HEK293 (cell line): ENCODE results near the gene OMA1.
A peak's percentile ranks its signal among the peaks of the same experiment; 100 is the strongest.

Experiments
- GLIS2 ChIP-seq: fragments of 450-650 bp; formaldehyde crosslinking; IDR thresholded peaks from 2 replicates; pipeline ENCODE4 v1.5.1; 2016; ENCODE audit warnings: missing biosample characterization, missing genetic modification characterization
- HOXC10 ChIP-seq: sonication (generic); formaldehyde crosslinking; IDR thresholded peaks from 2 replicates; pipeline ENCODE4 v1.8.1; 2023; ENCODE audit warnings: mild to moderate bottlenecking, missing genetic modification reagents
- MEIS1 ChIP-seq: sonication (generic); formaldehyde crosslinking; IDR thresholded peaks from 2 replicates; pipeline ENCODE4 v1.8.1; 2022; ENCODE audit warnings: missing genetic modification reagents, mild to moderate bottlenecking, borderline replicate concordance
- SCRT1 ChIP-seq: fragments of 450-650 bp; formaldehyde crosslinking; IDR thresholded peaks from 2 replicates; pipeline ENCODE4 v1.5.1; 2016; ENCODE audit warnings: missing biosample characterization, missing genetic modification characterization, borderline replicate concordance
- SP7 ChIP-seq: fragments of 450-650 bp; formaldehyde crosslinking; IDR thresholded peaks from 2 replicates; pipeline ENCODE4 v1.5.1; 2016; ENCODE audit warnings: missing biosample characterization, missing genetic modification characterization
- ZBTB11 ChIP-seq: fragments of 450-650 bp; formaldehyde crosslinking; conservative IDR thresholded peaks from 2 replicates; pipeline ENCODE4 v1.5.1; 2016; ENCODE audit warnings: low read depth, missing biosample characterization, missing genetic modification characterization
- ZBTB20 ChIP-seq: fragments of 450-650 bp; formaldehyde crosslinking; IDR thresholded peaks from 2 replicates; pipeline ENCODE4 v1.5.1; 2016; ENCODE audit warnings: missing biosample characterization, missing genetic modification characterization
- ZBTB21 ChIP-seq: fragments of 450-650 bp; formaldehyde crosslinking; IDR thresholded peaks from 2 replicates; pipeline ENCODE4 v1.5.1; 2017; ENCODE audit warnings: missing biosample characterization, missing genetic modification characterization
- ZFP3 ChIP-seq: fragments of 450-650 bp; formaldehyde crosslinking; IDR thresholded peaks from 2 replicates; pipeline ENCODE4 v1.5.1; 2016; ENCODE audit warnings: low read depth, missing biosample characterization, missing genetic modification characterization
- ZIC2 ChIP-seq: fragments of 450-650 bp; formaldehyde crosslinking; IDR thresholded peaks from 2 replicates; pipeline ENCODE4 v1.5.1; 2016; ENCODE audit warnings: missing biosample characterization, missing genetic modification characterization
- ZNF10 ChIP-seq: fragments of 450-650 bp; formaldehyde crosslinking; IDR thresholded peaks from 2 replicates; pipeline ENCODE4 v1.5.1; 2017; ENCODE audit warnings: missing biosample characterization, missing genetic modification characterization
- ZNF112 ChIP-seq: fragments of 450-650 bp; formaldehyde crosslinking; IDR thresholded peaks from 2 replicates; pipeline ENCODE4 v1.5.0; 2017; ENCODE audit warnings: missing biosample characterization, missing genetic modification characterization
- ZNF146 ChIP-seq: fragments of 450-650 bp; formaldehyde crosslinking; IDR thresholded peaks from 2 replicates; pipeline ENCODE4 v1.5.1; 2016; ENCODE audit warnings: missing biosample characterization, missing genetic modification characterization
- ZNF157 ChIP-seq: fragments of 450-650 bp; formaldehyde crosslinking; IDR thresholded peaks from 2 replicates; pipeline ENCODE4 v1.5.1; 2016; ENCODE audit warnings: missing biosample characterization, missing genetic modification characterization
- ZNF184 ChIP-seq: fragments of 450-650 bp; IDR thresholded peaks from 2 replicates; pipeline ENCODE4 v1.5.1; 2018; ENCODE audit warnings: missing biosample characterization, mild to moderate bottlenecking, missing genetic modification characterization
- ZNF239 ChIP-seq: fragments of 450-650 bp; formaldehyde crosslinking; IDR thresholded peaks from 2 replicates; pipeline ENCODE4 v1.5.1; 2016; ENCODE audit warnings: missing biosample characterization, missing genetic modification characterization
- ZNF26 ChIP-seq: fragments of 450-650 bp; formaldehyde crosslinking; IDR thresholded peaks from 2 replicates; pipeline ENCODE4 v1.5.1; 2016; ENCODE audit warnings: missing biosample characterization, missing genetic modification characterization
- ZNF274 ChIP-seq, 2 experiments: fragments of 200-500 bp in 1 of 2; fragments of 450-650 bp in 1 of 2; sonication (Bioruptor generic) in 1 of 2; formaldehyde crosslinking in 1 of 2; IDR thresholded peaks; 2 replicates each; pipeline versions ENCODE4 v1.5.1 to v1.6.1; 2014 to 2016; ENCODE audit warnings: borderline replicate concordance in 1 of 2, inconsistent platforms in 1 of 2, low read length in 1 of 2, missing biosample characterization in 1 of 2, missing genetic modification characterization in 1 of 2
- ZNF391 ChIP-seq: fragments of 450-650 bp; formaldehyde crosslinking; IDR thresholded peaks from 2 replicates; pipeline ENCODE4 v1.5.1; 2016; ENCODE audit warnings: low read depth, missing biosample characterization, missing genetic modification characterization, borderline replicate concordance
- ZNF514 ChIP-seq: fragments of 450-650 bp; formaldehyde crosslinking; IDR thresholded peaks from 2 replicates; pipeline ENCODE4 v1.5.1; 2016; ENCODE audit warnings: missing biosample characterization, missing genetic modification characterization
- ZNF521 ChIP-seq: fragments of 450-650 bp; formaldehyde crosslinking; IDR thresholded peaks from 2 replicates; pipeline ENCODE4 v1.5.1; 2017; ENCODE audit warnings: missing biosample characterization, mild to moderate bottlenecking, missing genetic modification characterization
- ZNF529 ChIP-seq: fragments of 450-650 bp; formaldehyde crosslinking; IDR thresholded peaks from 2 replicates; pipeline ENCODE4 v1.5.1; 2017; ENCODE audit warnings: missing genetic modification characterization, missing biosample characterization; ENCODE audit not compliant: insufficient replicate concordance
- ZNF548 ChIP-seq: fragments of 450-650 bp; formaldehyde crosslinking; IDR thresholded peaks from 2 replicates; pipeline ENCODE4 v1.5.1; 2016; ENCODE audit warnings: missing biosample characterization, missing genetic modification characterization
- ZNF555 ChIP-seq: fragments of 450-650 bp; formaldehyde crosslinking; conservative IDR thresholded peaks from 2 replicates; pipeline ENCODE4 v1.5.1; 2017; ENCODE audit warnings: missing biosample characterization, mild to moderate bottlenecking, missing genetic modification characterization, inconsistent platforms
- ZNF624 ChIP-seq: fragments of 450-650 bp; formaldehyde crosslinking; IDR thresholded peaks from 2 replicates; pipeline ENCODE4 v1.5.1; 2017; ENCODE audit warnings: missing biosample characterization, missing genetic modification characterization
- ZNF626 ChIP-seq: fragments of 450-650 bp; sonication (Bioruptor Pico); formaldehyde crosslinking; IDR thresholded peaks from 2 replicates; pipeline ENCODE4 v1.5.1; 2018; ENCODE audit warnings: missing biosample characterization, missing genetic modification characterization, inconsistent platforms
- ZNF76 ChIP-seq: fragments of 450-650 bp; formaldehyde crosslinking; IDR thresholded peaks from 2 replicates; pipeline ENCODE4; 2016; ENCODE audit warnings: low read depth, missing biosample characterization, missing genetic modification characterization, borderline replicate concordance
- ZXDB ChIP-seq: fragments of 450-650 bp; formaldehyde crosslinking; IDR thresholded peaks from 2 replicates; pipeline ENCODE4 v1.5.1; 2016; ENCODE audit warnings: missing biosample characterization, missing genetic modification characterization
- TF ChIP-seq, protein P1 (sequence below): fragments of 450-650 bp; formaldehyde crosslinking; IDR thresholded peaks from 2 replicates; pipeline ENCODE4 v1.5.1; 2017; ENCODE audit warnings: missing biosample characterization, missing genetic modification characterization
- TF ChIP-seq, protein P2 (sequence below): fragments of 450-650 bp; formaldehyde crosslinking; IDR thresholded peaks from 2 replicates; pipeline ENCODE4 v1.5.1; 2016; ENCODE audit warnings: missing biosample characterization, missing genetic modification characterization

Gene OMA1

DNA sequence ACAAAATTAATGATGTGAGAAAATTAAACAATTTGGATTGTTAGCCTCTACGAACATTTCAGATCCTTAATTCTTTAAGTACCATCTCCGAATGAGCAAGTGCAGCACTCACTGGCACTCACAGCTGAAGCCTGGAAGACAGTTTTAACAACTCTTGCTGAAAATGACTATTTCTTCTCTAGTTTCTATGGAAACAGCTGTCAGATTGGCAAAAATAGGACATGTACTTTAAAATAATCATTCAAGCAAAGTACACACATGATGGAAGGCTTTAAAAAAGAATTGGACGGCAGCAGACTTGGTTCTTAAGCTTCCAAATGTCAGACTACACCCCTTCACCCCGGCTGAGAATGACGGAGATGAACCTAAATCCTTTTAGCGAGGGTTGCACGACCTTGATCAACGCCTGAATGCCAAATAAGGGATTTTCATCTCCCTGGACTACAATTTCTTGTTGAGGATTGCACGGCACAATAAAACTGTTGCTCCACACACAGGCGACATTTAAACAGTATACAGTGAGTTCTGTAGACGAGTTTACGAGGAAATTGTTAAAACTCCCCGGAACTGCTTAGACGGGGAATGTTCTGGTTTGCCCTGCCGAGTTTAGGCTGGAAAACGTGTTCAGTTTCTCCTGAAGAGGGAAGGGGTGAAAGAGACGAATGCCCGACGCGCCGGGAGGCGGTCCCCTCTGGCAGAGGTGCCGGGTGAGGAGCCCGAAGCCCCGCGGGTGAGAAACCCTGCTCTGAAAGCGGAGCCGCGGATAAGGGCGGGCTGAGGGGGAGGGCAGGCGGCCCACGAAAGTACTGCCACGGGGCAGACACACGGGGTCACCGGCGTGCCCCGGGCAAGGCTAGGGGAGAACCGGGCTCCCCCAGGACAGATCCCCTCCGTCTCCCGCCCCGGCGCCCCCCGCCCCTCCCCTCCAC lies 671 bp downstream of the OMA1 start (continued):
- TF ChIP-seq ZBTB20 (tag by site-specific recombination) (peak; percentile 60), ZNF521 (tag by site-specific recombination) (no peak), ZFP3 (no peak), ZNF624 (tag by site-specific recombination) (no peak), ZNF239 (tag by site-specific recombination) (no peak), ZBTB11 (peak; percentile 79), ZBTB21 (no peak), ZNF157 (tag by site-specific recombination) (no peak), ZNF391 (tag by site-specific recombination) (no peak), ZXDB (0 out of 2 replicates have a peak, but pooled peaks have one; percentile 38), MEIS1 (CRISPR knock-in tag) (no peak), ZNF26 (tag by site-specific recombination) (no peak), ZNF555 (tag by site-specific recombination) (no peak), ZNF529 (no peak), ZNF548 (tag by site-specific recombination) (no peak), ZNF184 (tag by site-specific recombination) (no peak), ZNF112 (tag by site-specific recombination) (no peak), ZNF76 (tag by site-specific recombination) (no peak), ZNF146 (no peak), GLIS2 (tag by site-specific recombination) (peak; percentile 82), ZIC2 (no peak), ZNF514 (tag by site-specific recombination) (no peak), ZNF626 (no peak), ZNF274 (IDR thresholded peaks at IDR 0.05; ENCODE audit: low read length) (no peak), ZNF274 (tag by site-specific recombination; IDR thresholded peaks at IDR 0.05; ENCODE audit: borderline replicate concordance) (no peak), ZNF10 (tag by site-specific recombination) (no peak), SCRT1 (tag by site-specific recombination) (peak; percentile 61), HOXC10 (CRISPR knock-in tag) (no peak), SP7 (no peak)
- TF ChIP-seq, protein P1, sequence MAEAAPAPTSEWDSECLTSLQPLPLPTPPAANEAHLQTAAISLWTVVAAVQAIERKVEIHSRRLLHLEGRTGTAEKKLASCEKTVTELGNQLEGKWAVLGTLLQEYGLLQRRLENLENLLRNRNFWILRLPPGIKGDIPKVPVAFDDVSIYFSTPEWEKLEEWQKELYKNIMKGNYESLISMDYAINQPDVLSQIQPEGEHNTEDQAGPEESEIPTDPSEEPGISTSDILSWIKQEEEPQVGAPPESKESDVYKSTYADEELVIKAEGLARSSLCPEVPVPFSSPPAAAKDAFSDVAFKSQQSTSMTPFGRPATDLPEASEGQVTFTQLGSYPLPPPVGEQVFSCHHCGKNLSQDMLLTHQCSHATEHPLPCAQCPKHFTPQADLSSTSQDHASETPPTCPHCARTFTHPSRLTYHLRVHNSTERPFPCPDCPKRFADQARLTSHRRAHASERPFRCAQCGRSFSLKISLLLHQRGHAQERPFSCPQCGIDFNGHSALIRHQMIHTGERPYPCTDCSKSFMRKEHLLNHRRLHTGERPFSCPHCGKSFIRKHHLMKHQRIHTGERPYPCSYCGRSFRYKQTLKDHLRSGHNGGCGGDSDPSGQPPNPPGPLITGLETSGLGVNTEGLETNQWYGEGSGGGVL (tag by site-specific recombination): peak; percentile 66
- TF ChIP-seq, protein P2, sequence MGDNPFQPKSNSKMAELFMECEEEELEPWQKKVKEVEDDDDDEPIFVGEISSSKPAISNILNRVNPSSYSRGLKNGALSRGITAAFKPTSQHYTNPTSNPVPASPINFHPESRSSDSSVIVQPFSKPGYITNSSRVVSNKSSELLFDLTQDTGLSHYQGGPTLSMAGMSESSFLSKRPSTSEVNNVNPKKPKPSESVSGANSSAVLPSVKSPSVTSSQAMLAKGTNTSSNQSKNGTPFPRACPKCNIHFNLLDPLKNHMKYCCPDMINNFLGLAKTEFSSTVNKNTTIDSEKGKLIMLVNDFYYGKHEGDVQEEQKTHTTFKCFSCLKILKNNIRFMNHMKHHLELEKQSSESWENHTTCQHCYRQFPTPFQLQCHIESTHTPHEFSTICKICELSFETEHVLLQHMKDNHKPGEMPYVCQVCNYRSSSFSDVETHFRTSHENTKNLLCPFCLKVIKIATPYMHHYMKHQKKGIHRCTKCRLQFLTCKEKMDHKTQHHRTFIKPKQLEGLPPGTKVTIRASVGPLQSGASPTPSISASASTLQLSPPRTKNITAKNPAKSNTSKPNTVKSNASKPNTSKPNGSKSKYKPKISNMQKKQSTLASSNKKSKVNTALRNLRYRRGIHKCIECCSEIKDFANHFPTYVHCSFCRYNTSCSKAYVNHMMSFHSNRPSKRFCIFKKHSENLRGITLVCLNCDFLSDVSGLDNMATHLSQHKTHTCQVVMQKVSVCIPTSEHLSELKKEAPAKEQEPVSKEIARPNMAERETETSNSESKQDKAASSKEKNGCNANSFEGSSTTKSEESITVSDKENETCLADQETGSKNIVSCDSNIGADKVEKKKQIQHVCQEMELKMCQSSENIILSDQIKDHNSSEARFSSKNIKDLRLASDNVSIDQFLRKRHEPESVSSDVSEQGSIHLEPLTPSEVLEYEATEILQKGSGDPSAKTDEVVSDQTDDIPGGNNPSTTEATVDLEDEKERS (tag by site-specific recombination): 0 out of 2 replicates have a peak, but pooled peaks have one; percentile 7
